PC-9 (cell line): ENCODE measurements around the gene ZNF12.

ENCODE experiments used
- CTCF ChIP-seq: fragments of 200-600 bp; sonication (generic); conservative IDR thresholded peaks from 2 replicates; pipeline ENCODE4 v1.6.1; 2017; ENCODE audit warnings: mixed run types, antibody characterized with exemption, mild to moderate bottlenecking, moderate library complexity
- EZH2 ChIP-seq: fragments of 200-600 bp; sonication (generic); IDR thresholded peaks from 2 replicates; pipeline ENCODE4 v1.8.0; 2017; ENCODE audit warnings: antibody characterized with exemption, low read depth

DNA sequence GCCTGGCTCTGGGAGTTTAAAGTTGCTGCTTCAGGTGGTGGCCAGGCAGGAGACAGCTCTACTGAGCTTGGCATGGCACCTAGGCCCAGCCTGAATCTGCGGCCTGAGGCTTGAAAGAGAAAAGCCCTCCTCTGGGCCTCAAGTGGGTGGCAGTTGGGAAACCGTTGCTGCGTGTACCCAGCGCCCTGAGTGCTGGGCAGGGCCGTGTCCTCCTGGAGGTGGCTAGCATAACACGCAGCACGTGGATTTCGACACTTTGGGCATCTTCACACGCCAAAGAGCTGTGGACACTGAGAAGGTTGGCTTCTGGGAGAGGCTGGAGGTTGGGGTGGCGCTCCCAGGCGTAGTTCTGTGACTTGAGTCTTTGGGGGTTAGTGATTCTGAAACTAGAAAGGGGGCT lies 67.1 kb downstream of the ZNF12 start:
- TF ChIP-seq CTCF (no peak), EZH2 (no peak)
